Erythroblast (primary cell): ENCODE data around the gene HGF.
"Not testable (repeated sequence)": the region's sequence is repeated elsewhere in the genome, so short reads cannot be mapped to it uniquely, and the experiment has no call there.

Source experiments
- GATA1 ChIP-seq: IDR thresholded peaks from 2 replicates; pipeline ENCODE4 v1.6.1; 2011; ENCODE audit warnings: low read depth, mild to moderate bottlenecking, control low read depth, low read length, moderate library complexity
- POLR2A ChIP-seq: IDR thresholded peaks from 2 replicates; pipeline ENCODE4 v1.6.1; 2011; ENCODE audit warnings: mild to moderate bottlenecking, low read length

DNA sequence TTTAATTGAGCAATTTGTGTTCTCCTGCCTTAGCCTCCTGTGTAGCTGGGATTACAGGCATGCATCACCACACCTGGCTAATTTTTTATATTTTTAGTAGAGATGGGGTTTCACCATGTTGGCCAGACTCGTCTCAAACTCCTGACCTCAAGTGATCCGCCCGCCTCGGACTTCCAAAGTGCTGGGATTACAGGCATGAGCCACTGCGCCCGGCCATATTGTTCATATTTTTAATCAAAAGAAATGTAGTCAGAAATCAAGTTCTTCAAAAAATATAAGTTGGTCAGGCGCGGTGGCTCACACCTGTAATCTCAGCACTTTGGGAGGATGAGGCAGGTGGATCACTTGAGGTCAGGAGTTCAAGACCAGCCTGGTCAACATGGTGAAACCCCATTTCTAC is 47.6 kb downstream of the HGF start:
- not testable (repeated sequence) for TF ChIP-seq POLR2A, GATA1
